Glomerular endothelial cell (primary cell): ENCODE results near the gene GAPDH. TPM values are rescaled to one million over a fixed set of nuclear protein-coding genes. Genes with fewer than 3 reads are reported as not detected.
"Not testable (repeated sequence)": the region's sequence is repeated elsewhere in the genome, so short reads cannot be mapped to it uniquely, and the experiment has no call there.

Experiments used
- DNase-seq: peaks from one replicate; pipeline ENCODE4 v3.0.0-alpha.2; 2011; ENCODE audit warnings: low read depth, low spot score; ENCODE audit errors: extremely low read depth
- total RNA-seq: library from RNA; depleted of rRNA; stranded (reverse); fragments of >200 nt; gene quantifications from 2 replicates; pipeline ENCODE4 v1.2.3, GENCODE V29; 2015

GAPDH gene
- total RNA-seq, result 4,807 and 5,799 TPM in 2 replicates

DNA sequence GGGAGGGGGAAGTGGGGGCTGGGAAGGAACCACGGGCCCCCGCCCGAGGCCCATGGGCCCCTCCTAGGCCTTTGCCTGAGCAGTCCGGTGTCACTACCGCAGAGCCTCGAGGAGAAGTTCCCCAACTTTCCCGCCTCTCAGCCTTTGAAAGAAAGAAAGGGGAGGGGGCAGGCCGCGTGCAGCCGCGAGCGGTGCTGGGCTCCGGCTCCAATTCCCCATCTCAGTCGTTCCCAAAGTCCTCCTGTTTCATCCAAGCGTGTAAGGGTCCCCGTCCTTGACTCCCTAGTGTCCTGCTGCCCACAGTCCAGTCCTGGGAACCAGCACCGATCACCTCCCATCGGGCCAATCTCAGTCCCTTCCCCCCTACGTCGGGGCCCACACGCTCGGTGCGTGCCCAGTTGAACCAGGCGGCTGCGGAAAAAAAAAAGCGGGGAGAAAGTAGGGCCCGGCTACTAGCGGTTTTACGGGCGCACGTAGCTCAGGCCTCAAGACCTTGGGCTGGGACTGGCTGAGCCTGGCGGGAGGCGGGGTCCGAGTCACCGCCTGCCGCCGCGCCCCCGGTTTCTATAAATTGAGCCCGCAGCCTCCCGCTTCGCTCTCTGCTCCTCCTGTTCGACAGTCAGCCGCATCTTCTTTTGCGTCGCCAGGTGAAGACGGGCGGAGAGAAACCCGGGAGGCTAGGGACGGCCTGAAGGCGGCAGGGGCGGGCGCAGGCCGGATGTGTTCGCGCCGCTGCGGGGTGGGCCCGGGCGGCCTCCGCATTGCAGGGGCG lies at the start of gene GAPDH:
Gene GAPDH, plus strand, starts transcription at position 595 of the 772 bp plus-strand sequence. CDS start 316 bp downstream, outside the sequence.
- DNase-seq, result no peak

DNA sequence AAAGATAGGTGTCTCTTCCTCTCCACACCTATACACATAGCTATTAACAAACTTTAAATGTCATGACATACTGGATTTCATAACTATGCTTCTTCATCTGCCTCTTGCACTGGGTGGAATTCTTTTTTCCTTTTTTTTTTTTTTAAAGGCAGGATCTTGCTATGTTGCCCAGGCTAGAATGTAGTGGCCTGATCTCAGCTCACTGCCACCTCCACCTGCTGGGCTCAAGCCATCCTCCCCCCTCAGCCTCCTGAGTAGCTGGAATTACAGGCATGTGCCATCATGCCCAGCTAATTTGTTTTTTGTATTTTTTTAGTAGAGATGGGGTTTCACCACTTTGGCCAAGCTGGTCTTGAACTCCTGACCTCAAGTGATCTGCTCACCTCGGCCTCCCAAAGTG lies 46.1 kb upstream of the GAPDH start:
- no peak for DNase-seq

DNA sequence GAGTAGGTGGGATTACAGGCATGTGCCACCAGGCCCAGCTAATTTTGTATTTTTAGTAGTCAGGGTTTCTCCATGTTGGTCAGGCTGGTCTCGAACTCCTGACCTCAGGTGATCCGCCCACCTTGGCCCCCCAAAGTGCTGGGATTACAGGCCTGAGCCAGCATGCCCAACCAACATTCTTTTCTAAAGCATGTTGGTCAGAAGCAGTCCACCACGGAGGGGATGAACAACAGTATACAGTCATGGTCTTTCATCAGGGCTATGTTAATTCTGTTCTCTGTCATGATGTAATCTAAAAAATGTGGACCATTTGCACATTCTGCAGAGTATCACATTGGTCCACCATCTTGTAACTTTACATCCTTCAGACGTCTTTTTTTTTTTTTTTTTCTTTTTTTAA lies 44.9 kb upstream of the GAPDH start:
- no peak for DNase-seq

DNA sequence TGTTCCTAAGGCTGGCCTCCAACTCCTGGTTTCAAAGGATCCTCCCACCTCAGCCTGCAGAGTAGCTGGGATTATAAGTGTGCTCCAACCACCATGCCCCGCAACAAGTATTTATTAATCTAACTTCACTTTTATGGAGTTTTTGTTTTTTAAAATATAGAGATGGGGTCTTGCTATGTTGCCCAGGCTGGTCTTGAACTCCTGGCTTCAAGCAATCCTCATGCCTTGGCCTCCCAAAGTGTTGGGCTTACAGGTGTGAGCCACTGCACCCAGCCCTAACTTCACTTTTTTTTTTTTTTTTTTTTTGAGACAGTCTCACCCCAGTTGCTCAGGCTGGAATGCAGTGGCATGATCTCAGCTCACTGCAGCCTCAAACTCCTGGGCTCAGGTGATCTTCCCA lies 43.6 kb upstream of the GAPDH start:
- DNase-seq, result not testable (repeated sequence)

DNA sequence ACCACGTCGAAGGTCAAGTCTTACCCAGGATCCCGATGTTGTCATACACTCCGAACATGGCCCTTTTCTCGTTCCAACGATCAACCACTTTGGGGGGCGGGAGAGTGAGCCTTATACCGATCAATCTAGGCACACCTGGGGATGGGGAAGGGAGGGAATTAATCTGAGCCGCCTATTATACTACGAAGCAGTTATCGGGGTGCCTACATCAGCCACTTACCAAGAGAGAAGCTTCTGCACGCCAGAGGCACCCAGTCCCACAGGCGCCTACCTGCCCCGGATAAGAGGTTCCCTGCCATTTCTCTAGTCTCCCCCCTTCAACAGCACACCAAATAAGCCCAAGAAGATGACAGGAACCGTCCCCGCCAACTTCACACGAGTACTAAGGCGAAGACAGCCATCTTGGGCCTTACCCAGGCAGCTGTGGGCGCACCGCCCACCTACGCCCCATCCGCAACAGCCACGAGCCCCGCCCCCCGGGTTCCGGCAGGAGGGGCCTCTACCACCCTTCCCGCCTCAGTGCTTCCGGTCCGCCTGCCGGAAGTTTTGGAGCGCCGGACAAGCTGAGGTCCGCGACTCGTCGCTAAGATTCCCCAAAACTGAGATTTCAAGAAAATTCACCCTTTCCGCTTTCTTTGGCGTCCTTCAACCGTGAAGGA lies 41.4 kb upstream of the GAPDH start, which contains the start of gene MRPL51:
Gene MRPL51, minus strand, starts transcription at position 425 of the 659 bp plus-strand sequence. Its CDS starts 126 bp downstream, at position 299.
- DNase-seq, result peak; percentile 51

DNA sequence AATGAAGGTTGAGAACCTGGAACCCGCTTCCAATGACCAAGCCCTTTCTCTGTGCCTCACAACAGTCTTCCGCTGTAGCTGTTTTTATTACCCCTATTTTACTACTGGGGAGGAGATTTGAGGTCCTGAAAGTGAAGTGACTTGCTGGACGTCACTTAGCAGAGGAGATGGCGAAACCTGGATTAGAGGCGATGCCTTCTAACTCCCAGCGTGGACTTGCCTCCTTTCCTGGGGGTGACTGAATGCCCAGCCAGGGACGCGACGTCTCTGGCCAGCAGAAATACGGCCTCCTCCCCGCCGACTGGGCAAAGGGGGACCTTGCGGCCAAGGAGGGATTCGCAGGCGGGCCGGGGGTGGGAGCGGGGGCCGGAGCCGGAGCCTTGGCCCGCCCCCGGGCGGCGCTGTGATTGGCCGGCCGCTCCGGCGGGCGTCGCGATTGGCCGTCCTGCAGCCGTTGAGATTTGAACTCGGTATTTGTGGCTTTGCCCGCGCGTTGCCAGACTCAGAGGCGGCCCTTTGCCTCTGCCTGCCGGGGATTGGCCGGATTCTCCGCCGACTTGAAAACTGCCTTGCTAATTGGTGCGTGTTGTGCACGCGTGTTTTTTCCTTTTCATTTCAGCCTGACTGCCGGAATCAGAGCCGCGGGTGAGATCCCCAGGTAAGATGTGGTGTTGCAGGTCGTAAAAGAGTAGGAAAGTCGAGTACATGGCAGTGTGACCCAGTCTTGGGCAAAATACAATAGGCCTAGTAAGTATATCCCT lies 40.6 kb upstream of the GAPDH start, which contains the start of gene NCAPD2:
Gene NCAPD2, plus strand, starts transcription at position 606 of the 761 bp plus-strand sequence. CDS start 997 bp downstream, outside the sequence.
- DNase-seq, result peak; percentile 82

DNA sequence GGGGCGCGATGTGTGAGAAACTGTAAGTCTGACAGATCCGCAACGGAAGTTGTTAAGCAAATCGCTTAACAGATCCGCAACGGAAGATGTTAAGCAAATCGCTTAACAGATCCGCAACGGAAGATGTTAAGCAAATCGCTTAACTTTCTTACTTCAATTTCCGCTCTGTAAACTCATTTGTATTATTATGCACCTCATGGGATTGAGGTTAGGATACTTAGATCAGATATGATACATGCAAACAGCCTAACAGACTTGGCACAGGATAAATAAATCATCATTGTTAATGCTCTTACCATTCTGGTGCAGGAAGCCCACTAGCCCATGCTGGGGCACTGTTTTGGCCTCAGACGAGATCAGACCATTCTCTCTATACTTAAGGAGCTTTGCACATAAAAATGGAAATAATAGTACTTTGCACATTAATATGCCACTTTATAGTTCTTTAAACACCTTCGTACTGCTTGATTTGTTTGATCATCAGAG lies 40.0 kb upstream of the GAPDH start:
- no peak for DNase-seq

DNA sequence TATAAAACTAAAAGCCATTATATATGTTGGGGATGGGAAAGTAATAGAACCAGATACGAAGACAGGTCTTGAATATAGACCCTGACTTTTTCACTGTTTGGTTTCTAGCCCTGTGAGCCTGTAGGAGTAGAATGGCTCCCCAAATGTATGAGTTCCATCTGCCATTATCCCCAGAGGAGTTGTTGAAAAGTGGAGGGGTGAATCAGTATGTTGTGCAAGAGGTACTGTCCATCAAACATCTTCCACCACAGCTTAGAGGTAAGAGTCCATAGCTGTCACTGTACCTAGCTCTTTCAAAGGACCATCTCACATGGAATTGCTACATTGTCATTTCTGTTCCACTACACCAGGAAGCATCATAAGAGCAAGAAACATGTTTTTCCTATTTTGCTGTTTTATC lies 39.3 kb upstream of the GAPDH start:
- no peak for DNase-seq

DNA sequence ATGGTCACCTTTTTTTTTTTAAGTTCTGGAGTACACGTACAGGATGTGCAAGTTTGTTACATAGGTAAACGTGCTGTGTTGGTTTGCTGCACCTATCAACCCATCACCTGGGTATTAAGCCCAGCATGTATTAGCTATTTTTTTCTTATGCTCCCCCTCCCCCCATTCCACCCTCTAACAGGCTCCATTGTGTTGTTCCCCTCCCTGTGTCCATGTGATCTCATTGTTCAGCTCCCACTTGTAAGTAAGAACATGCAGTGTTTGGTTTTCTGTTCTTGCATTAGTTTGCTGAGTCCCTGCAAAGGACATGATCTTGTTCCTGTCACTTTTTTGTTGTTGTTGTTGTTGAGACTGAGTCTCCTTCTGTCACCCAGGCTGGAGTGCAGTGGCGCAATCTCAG lies 37.0 kb upstream of the GAPDH start:
- not testable (repeated sequence) for DNase-seq

DNA sequence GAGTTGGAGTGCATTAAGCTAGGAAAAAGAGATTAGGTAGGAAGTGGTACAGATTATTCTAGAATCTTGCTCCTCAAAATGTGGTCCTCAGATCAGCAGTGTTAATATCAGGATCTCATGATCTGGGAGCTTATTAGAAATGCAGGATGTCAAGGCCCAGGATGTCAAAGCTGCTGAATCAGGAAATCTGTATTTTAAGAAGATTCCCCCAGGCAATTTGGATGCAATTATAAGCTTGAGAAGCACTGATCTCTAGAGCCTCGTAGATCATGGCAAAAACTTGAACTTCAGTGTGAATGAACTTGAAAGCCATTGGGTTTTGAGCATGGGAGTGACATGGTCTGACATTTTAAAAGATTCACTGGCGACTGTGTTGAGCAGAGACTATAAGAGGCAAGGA lies 33.9 kb upstream of the GAPDH start:
- no peak for DNase-seq

DNA sequence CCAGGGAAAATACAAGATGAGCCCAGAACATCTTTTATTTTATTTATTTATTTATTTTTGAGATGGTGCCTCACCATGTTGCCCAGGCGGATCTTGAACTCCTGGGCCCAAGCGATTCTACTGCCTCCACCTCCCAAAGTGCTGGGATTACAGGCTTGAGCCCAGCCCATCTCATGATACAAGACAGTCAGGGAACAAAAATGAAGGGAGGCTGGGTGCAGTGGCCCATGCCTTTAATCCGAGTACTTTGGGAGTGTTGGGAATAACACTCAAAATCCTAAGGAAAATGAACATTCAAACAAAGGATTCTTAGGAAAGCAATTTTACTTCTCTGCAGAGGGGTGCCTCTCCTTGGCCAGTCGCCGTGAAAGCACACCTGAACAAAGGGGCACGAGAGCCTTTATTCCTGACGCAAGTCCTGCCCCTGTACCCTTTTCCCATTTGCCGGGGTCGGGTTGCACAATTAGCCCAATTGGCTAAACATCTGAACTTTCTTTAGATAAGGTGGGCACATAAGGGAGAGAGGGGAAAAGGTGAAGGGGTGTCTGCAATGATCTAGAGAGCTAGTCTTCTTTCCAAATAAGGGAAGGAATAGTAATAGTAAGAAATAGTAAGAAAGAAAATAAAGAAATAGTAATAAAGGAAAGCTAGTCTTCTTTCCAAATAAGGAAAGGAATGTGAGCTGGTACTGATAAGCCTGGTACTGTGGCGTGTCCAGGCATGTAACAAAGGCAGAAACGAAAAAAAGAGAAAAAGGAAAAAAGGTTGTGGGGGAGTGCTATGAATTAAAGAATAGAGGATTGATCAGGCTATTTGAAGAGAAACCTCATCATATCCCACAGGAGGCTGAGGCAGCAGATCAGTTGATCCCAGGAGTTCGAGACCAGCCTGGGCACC lies 27.0 kb upstream of the GAPDH start:
- DNase-seq, result no peak

DNA sequence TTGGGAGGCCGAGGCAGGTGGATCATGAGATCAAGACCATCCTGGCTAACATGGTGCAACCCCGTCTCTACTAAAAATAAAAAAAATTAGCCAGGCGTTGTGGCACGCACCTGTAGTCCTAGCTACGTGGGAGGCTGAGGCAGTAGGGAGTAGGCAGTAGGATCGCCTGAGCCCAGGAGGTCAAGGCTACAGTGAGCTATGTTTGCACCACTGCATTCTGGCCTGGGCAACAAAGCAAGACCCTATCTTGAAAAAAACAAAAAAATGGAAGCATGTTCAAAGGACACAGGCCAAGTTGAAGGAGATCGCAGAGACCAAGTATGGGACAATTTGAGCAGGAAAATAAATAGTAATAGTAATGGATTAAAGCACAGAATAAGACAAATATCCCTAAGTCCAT lies 26.2 kb upstream of the GAPDH start:
- no peak for DNase-seq

DNA sequence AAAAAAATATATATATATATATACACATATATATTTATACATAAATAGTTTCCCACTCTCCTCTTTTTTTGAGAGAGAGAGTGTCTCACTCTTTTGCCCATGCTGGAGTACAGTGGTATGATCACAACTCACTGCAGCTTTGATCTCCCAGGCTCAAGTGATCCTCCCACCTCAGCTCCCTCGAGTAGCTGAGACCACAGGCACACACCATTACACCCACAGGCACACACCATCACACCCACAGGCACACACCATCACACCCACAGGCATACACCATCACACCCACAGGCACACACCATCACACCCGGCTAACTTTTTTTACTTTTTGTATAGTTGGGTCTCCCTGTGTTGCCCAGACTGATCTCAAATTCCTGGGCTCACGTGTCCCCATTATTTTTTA lies 14.1 kb upstream of the GAPDH start:
- no peak for DNase-seq

DNA sequence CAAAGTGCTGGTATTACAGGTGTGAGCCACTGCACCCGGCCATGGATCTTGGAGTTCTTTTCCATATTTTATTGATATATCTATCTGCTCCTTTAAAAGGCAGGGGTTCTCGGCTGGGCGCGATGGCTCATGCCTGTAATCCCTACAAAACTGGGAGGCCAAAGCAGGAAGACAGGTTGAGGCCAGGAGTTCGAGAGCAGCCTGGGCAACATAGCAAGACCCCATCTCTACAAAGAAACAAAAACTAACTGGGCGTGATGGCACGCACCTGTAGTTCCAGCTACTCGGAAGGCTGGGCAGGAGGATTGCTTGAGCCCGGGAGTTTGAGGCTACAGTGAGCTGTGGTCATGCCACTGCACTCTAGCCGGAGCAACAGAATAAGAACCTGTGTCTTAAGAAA lies 12.1 kb upstream of the GAPDH start:
- DNase-seq, result no peak

DNA sequence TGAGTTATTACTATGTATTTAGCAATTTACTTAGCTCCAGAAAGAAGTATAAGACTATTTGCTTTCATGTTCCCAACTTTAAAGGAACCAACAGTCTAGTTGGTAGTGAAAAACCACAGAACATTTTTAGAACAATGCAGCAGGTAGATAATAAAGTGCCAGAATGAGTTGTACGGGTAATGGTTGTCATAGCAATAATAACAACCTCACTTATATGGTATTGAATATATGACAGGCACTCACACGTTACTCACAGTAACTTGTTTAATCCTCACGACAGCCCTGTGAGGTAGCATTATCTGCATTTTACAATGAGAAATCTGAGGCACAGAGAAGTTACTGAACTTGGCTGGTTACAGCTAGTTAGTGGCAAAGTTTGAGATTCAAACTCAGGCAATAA lies 10.6 kb upstream of the GAPDH start:
- no peak for DNase-seq

DNA sequence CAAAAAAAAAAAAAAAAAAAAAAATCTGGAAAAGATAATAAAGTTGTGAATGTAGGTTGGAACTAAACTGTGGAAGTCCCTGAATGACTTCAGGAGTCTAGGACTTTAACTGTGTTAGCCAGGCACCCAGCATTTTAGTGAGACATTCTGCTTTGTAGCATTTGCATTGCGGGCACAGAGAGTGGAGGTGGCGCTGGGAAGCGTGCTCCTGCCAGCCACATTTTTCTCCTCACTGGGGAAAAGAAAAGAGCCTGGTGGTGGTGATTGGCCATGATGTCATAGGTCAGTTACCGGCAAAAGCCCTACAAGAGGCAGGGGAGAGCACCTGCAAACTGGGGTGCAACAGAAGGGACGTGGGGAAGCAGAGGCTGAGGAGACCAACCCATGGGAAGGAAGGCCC lies 9.7 kb upstream of the GAPDH start:
- DNase-seq, result no peak

DNA sequence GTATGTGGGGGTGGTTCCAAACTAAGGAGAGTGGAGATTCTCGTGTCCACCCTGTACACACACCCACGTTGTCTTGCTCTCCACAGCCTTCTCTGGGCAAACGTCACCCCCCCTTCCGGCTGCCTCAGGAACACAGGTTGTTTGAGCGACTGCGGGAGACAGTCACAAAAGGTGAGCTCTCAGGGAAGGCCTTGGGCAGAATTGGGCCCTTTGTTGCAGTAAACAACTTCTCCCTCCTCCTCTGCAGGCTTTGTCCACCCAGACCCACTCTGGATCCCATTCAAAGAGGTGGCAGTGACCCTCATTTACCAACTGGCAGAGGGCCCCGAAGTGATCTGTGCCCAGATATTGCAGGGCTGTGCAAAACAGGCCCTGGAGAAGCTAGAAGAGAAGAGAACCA lies 8.1 kb upstream of the GAPDH start:
- DNase-seq, result no peak

DNA sequence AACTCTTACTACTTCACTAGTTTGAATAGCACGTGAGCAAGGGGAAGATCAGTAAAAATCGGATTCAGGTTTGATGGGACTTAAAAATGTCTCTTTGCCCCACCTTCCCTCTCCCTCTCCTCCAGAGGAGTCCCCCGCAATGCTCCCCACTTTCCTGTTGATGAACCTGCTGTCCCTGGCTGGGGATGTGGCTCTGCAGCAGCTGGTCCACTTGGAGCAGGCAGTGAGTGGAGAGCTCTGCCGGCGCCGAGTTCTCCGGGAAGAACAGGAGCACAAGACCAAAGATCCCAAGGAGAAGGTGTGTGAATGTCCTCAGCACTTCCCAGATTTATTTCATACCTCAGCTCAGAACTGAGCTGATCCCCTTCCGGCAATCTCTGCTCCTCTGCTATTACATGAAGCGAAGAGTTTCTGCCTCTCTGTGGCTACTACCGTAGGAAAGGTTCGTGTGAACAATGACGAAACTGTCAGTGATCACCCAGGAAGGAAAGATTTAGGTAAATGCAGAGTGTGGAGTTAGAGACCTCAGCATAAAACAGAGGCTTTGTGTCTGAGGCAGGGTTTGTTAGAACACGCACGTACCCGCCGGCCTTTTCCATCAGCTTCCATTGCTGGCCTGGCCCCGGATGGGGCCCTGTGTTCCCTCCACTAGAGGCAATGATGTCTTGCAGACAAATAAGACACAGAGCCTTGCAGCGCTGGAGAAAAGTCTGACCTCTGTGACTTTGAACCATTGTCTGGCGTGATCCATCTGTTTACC lies 7.4 kb upstream of the GAPDH start:
- no peak for DNase-seq

DNA sequence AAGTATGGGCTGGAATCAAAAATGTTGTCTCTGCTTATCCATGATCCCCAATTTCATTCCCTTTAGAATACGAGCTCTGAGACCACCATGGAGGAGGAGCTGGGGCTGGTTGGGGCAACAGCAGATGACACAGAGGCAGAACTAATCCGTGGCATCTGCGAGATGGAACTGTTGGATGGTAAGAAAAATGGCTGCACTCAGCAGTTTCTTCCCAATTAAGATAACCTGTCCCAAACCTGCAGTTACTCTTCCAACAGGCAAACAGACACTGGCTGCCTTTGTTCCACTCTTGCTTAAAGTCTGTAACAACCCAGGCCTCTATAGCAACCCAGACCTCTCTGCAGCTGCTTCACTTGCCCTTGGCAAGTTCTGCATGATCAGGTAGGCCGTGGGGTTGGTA lies 6.6 kb upstream of the GAPDH start:
- no peak for DNase-seq
